ENCODE measurements around the gene KLF3. TPM values are rescaled to one million over a fixed set of nuclear protein-coding genes. Genes with fewer than 3 reads are reported as not detected.
"Not testable (repeated sequence)": the region's sequence is repeated elsewhere in the genome, so short reads cannot be mapped to it uniquely, and the experiment has no call there.

The KLF3 gene
- total RNA-seq, 1 donor from 2014 or later, result 15.9 TPM

DNA sequence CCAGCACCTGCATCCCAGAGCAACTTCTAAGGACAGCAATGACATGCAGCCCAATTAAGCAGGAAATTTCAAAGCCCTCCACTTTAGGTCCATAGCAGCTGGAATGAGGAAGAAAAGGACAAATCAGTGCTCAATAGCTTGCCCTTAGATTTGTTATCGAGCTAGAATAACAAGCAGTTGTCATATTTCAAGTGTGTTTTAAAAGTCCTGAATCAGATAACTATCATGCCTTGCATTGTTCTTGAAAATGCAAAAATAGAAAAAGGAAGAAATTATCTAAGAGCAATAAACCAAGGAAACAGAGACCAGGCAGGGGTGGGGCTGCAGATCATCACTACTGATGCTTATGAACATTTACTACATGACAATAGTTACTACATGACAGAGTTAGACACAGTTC is 43.9 kb upstream of the KLF3 start:
- intact Hi-C loops (cut with micrococcal nuclease), result no loop called here
- Mint-ChIP-seq H3K4me3 (no peak overlapping the region), H3K27me3 (peaks cover 3% of the 10 kb centered on the region), H3K27ac (no peak overlapping the region), H3K4me1 (peaks cover 3% of the 10 kb centered on the region), H3K9me3 (no peaks in the 10 kb centered on the region), H3K36me3 (ENCODE audit: low read depth) (no peaks in the 10 kb centered on the region)
- POLR2A ChIA-PET, result interaction anchor here (0.6 kb wide), 1 partner anchor 81 kb away, joined by 3 read pairs; no protein-coding TSS in a partner anchor
- DNase-seq, result no peak
- no peak for ATAC-seq (ENCODE audit: low read depth)
- CTCF ChIA-PET, result no interaction called here
- TF ChIP-seq, protein P1, sequence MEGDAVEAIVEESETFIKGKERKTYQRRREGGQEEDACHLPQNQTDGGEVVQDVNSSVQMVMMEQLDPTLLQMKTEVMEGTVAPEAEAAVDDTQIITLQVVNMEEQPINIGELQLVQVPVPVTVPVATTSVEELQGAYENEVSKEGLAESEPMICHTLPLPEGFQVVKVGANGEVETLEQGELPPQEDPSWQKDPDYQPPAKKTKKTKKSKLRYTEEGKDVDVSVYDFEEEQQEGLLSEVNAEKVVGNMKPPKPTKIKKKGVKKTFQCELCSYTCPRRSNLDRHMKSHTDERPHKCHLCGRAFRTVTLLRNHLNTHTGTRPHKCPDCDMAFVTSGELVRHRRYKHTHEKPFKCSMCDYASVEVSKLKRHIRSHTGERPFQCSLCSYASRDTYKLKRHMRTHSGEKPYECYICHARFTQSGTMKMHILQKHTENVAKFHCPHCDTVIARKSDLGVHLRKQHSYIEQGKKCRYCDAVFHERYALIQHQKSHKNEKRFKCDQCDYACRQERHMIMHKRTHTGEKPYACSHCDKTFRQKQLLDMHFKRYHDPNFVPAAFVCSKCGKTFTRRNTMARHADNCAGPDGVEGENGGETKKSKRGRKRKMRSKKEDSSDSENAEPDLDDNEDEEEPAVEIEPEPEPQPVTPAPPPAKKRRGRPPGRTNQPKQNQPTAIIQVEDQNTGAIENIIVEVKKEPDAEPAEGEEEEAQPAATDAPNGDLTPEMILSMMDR (IDR thresholded peaks at IDR 0.05), result no peak

DNA sequence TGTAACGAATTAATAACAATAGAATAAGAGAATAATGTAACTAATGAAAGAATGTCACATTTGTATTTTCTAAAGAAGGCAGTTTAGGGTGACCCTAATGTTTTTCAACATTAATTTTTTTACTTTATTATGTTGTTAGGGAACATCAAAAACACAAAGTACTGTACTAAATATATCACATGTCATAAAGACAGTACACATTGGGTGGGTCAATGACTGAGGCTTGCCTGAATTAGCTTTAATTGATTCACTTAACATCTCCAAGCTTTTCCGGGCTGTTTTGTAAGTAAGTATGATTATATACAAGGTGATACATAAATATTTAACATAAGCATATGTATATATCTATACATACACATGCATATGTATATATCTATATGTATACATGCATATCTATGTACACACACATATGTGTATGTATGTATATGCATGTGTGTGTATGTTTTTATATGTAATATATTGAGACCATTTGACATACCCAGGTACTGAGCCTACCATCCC is 43.4 kb upstream of the KLF3 start:
- H3K4me1 Mint-ChIP-seq, result peaks cover 3% of the 10 kb centered on the region
- CTCF ChIA-PET, result no interaction called here
- ATAC-seq (ENCODE audit: low read depth) (no peak), DNase-seq (no peak)
- TF ChIP-seq, protein P1 (IDR thresholded peaks at IDR 0.05), result no peak
- intact Hi-C loops (cut with micrococcal nuclease), result no loop called here
- H3K27me3 Mint-ChIP-seq, result peaks cover 3% of the 10 kb centered on the region
- H3K36me3 Mint-ChIP-seq (ENCODE audit: low read depth), result no peaks in the 10 kb centered on the region
- H3K9me3 Mint-ChIP-seq, result no peaks in the 10 kb centered on the region
- no peak overlapping the region for H3K4me3 Mint-ChIP-seq
- no peak overlapping the region for H3K27ac Mint-ChIP-seq
- POLR2A ChIA-PET, result no interaction called here

- ATAC-seq (ENCODE audit: low read depth) (no peak), DNase-seq (no peak)
- ChIA-PET CTCF (no interaction called here), POLR2A (no interaction called here)
- Mint-ChIP-seq H3K9me3 (no peaks in the 10 kb centered on the region), H3K4me1 (peaks cover 3% of the 10 kb centered on the region), H3K36me3 (ENCODE audit: low read depth) (no peaks in the 10 kb centered on the region), H3K4me3 (no peak overlapping the region), H3K27me3 (peaks cover 3% of the 10 kb centered on the region), H3K27ac (no peak overlapping the region)
- TF ChIP-seq, protein P1 (IDR thresholded peaks at IDR 0.05), result no peak
- intact Hi-C loops (cut with micrococcal nuclease), result no loop called here
Measured at GRCh38 chr4:38621028-38621684, 42.8 kb upstream of the KLF3 start.

- DNase-seq, result no peak
- CTCF ChIA-PET, result interaction anchor here (0.6 kb wide), 1 partner anchor 114 kb away, joined by 3 read pairs; no protein-coding TSS in a partner anchor
Measured at GRCh38 chr4:38621831-38622230, 42.2 kb upstream of the KLF3 start.

DNA sequence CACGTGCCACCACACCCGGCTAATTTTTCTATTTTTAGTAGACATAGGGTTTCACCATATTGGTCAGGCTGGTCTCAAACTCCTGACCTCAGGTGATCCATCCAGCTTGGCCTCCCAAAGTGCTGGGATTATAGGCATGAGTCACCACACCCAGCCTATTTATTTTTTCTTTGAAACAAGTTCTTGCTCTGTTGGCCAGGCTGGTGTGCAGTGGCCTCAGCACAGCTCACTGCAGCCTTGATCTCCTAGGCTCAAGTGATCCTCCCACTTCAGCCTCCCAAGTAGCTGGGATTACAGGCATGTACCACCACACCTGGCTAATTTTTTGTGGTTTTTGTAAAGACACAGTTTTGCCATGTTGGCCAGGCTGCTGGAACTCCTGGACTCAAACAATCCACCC is 41.7 kb upstream of the KLF3 start:
- H3K4me3 Mint-ChIP-seq; intact Hi-C loops (cut with micrococcal nuclease): not testable (repeated sequence)

More at GRCh38 chr4:38621831-38622230, 42.2 kb upstream of the KLF3 start:
- ATAC-seq (ENCODE audit: low read depth), result no peak
- intact Hi-C loops (cut with micrococcal nuclease), result no loop called here
- Mint-ChIP-seq H3K9me3 (no peaks in the 10 kb centered on the region), H3K4me1 (peaks cover 3% of the 10 kb centered on the region), H3K36me3 (ENCODE audit: low read depth) (no peaks in the 10 kb centered on the region), H3K27ac (no peak overlapping the region), H3K4me3 (no peak overlapping the region), H3K27me3 (peaks cover 3% of the 10 kb centered on the region)
- TF ChIP-seq, protein P1 (IDR thresholded peaks at IDR 0.05), result no peak
- POLR2A ChIA-PET, result no interaction called here

More for the DNA sequence above, 41.7 kb upstream of the KLF3 start:
- POLR2A ChIA-PET, result interaction anchor here (0.6 kb wide), 1 partner anchor 32 kb away, joined by 3 read pairs; no protein-coding TSS in a partner anchor
- not testable (repeated sequence) for ATAC-seq (ENCODE audit: low read depth); H3K9me3 Mint-ChIP-seq; H3K36me3 Mint-ChIP-seq (ENCODE audit: low read depth); H3K4me1 Mint-ChIP-seq; H3K27me3 Mint-ChIP-seq; H3K27ac Mint-ChIP-seq; DNase-seq
- CTCF ChIA-PET, result interaction anchor here (0.6 kb wide), 1 partner anchor 114 kb away, joined by 3 read pairs; no protein-coding TSS in a partner anchor

All from activated B cell treated with CpG ODN at 0.5 μM for 24 hours (primary cell).